Glutamatergic neuron (in vitro differentiated cells): ENCODE data around the gene LMAN1. TPM values are rescaled to one million over a fixed set of nuclear protein-coding genes. Genes with fewer than 3 reads are reported as not detected.

Experiments used
- DNase-seq: peaks from one replicate; pipeline ENCODE4 v3.0.0; 2022
- H3K27ac Mint-ChIP-seq: one replicate; pipeline ENCODE4 v1.8.0; 2020; ENCODE audit warnings: mild to moderate bottlenecking, mixed read lengths, inconsistent platforms; ENCODE audit not compliant: unreplicated experiment
- H3K27me3 Mint-ChIP-seq: one replicate; pipeline ENCODE4 v1.8.0; 2020; ENCODE audit warnings: mild to moderate bottlenecking, moderate library complexity, mixed read lengths, inconsistent platforms; ENCODE audit not compliant: unreplicated experiment
- H3K36me3 Mint-ChIP-seq: one replicate; pipeline ENCODE4 v1.8.0; 2020; ENCODE audit warnings: mild to moderate bottlenecking, mixed read lengths, inconsistent platforms; ENCODE audit not compliant: unreplicated experiment
- H3K4me1 Mint-ChIP-seq: one replicate; pipeline ENCODE4 v1.8.0; 2020; ENCODE audit warnings: mild to moderate bottlenecking, low read depth, mixed read lengths, inconsistent platforms; ENCODE audit not compliant: unreplicated experiment
- H3K4me3 Mint-ChIP-seq: one replicate; pipeline ENCODE4 v1.8.0; 2020; ENCODE audit warnings: mild to moderate bottlenecking, mixed read lengths, inconsistent platforms; ENCODE audit not compliant: unreplicated experiment
- H3K9me3 Mint-ChIP-seq: one replicate; pipeline ENCODE4 v1.8.0; 2020; ENCODE audit warnings: mild to moderate bottlenecking, moderate library complexity, mixed read lengths, inconsistent platforms; ENCODE audit not compliant: unreplicated experiment
- CTCF ChIP-seq: fragments of 200-600 bp; sonication (generic); IDR thresholded peaks from one replicate; pipeline ENCODE4 v1.5.0; 2021; ENCODE audit not compliant: partially characterized antibody, unreplicated experiment
- total RNA-seq: library from RNA; stranded (reverse); fragmentation: NEBNext Ultra II Directional; extraction: Animal tissue kit (Norgen Biotek cat#: 25700); gene quantifications from one replicate; pipeline ENCODE4 v1.2.1, GENCODE V29; 2021; ENCODE audit not compliant: unreplicated experiment

LMAN1 gene
- total RNA-seq, 1 donor from 2014 or later = 52.3 TPM

GRCh38 chr18:59393381-59393780, 34.3 kb upstream of the LMAN1 start:
- H3K9me3 Mint-ChIP-seq = no peaks in the 10 kb centered on the region
- no peak overlapping the region for H3K4me3 Mint-ChIP-seq
- peaks cover 10% of the 10 kb centered on the region for H3K4me1 Mint-ChIP-seq
- H3K27ac Mint-ChIP-seq = no peak overlapping the region
- no peak for DNase-seq
- peaks cover 8% of the 10 kb centered on the region for H3K27me3 Mint-ChIP-seq
- peaks cover 3% of the 10 kb centered on the region for H3K36me3 Mint-ChIP-seq
- no peak for TF ChIP-seq CTCF

GRCh38 chr18:59388817-59389216, 29.8 kb upstream of the LMAN1 start:
- Mint-ChIP-seq H3K4me1 (peaks cover 39% of the 10 kb centered on the region), H3K4me3 (no peak overlapping the region), H3K27ac (peak overlapping the region; percentile 67), H3K36me3 (no peaks in the 10 kb centered on the region), H3K27me3 (peaks cover 9% of the 10 kb centered on the region), H3K9me3 (peaks cover 12% of the 10 kb centered on the region)
- TF ChIP-seq CTCF = no peak
- DNase-seq = no peak

DNA sequence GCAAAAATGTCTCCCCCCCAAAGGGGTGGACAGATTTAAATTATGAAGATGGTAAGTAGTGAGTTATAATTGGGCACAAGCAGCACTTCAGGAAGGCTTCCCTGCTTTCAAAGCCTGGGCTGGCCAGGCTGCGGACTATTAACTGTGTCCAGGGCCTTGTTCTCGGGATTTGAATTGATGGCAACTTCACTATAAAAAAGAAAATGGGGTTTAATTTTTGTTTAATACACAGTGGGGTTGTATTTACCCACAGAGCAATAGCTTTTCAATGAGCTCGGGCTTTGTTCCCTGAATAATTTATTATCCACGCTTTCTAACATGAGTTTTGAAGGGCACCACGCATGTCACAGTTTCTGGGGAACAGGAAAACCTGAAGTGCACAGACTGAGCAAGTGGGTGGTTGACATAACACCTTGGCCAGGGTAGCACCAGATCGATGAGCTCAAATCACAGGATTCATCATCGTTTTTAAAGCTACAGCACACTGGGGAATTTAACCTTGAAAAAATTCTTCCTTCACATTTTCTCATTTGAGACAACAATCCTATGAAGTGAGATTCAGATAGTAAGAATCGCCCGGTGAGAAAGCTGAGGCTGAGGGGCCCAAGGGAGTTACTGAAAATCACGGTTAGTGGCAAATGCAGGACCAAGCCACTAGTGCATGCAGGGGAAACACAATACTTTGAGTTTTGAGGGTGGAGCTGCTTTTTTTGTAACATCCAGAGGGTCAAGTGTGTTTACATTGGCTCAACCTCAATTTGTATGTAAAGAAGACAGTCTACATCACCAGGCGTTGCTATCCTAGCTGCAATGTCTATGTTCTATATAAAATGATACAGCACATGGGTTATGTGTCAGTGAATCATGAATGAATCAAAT, 28.9 kb upstream of the LMAN1 start:
- Mint-ChIP-seq H3K27me3 (peaks cover 11% of the 10 kb centered on the region), H3K4me3 (peak overlapping the region; percentile 43), H3K27ac (peak overlapping the region; percentile 67), H3K4me1 (peaks cover 44% of the 10 kb centered on the region), H3K9me3 (peaks cover 15% of the 10 kb centered on the region), H3K36me3 (no peaks in the 10 kb centered on the region)
- no peak for TF ChIP-seq CTCF
- no peak for DNase-seq

DNA sequence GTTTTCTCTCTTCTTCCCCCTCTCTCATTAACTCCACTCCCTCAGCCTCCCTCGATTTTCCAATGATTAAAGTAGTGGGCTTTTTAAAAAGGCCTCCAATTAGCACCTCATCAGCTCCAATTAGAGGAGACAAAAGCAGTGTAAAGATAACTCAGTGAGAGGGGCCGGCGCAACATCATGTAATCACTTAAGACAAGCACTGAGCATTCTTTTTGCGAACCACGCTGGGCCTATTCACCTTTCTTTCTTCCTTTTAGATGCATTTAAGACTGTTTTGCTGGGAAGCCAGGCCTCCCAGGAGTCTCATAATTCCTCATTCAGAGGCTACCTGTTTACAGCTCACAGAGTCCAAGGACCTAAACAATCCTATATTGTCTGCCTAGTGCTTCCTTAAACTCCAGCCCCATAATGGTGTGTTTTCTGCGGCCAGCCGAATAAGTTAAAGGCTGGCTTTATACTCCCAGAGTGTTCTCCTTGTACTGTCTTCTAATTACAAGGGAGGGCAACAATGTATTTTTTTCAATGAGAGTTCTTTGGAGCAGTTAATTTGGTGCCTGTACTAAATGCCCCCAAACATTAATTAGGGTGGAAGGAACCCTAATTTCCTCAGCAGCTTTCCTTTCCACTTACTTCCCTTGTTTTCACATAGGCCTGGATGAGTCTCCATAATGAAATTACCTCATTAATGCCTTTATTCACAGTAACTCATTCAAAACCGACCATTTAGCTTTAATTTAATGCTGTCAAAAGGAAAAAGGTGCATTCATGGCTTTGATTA, 28.0 kb upstream of the LMAN1 start:
- Mint-ChIP-seq H3K4me3 (peak overlapping the region; percentile 37), H3K9me3 (peaks cover 17% of the 10 kb centered on the region), H3K36me3 (no peaks in the 10 kb centered on the region), H3K27me3 (peaks cover 8% of the 10 kb centered on the region), H3K27ac (peak overlapping the region; percentile 78), H3K4me1 (peaks cover 50% of the 10 kb centered on the region)
- no peak for TF ChIP-seq CTCF
- DNase-seq = no peak
